Hematopoietic multipotent progenitor cell treated with erythropoietin and hydrocortisone succinate and interleukin-3 and kit ligand, for 4 days (in vitro differentiated cells): ENCODE data around the gene ANAPC5.
"Not testable (repeated sequence)": the region's sequence is repeated elsewhere in the genome, so short reads cannot be mapped to it uniquely, and the experiment has no call there.

Source experiments
- DNase-seq: peaks from one replicate; pipeline ENCODE4 v3.0.0-alpha.2; 2015

Gene ANAPC5

DNA sequence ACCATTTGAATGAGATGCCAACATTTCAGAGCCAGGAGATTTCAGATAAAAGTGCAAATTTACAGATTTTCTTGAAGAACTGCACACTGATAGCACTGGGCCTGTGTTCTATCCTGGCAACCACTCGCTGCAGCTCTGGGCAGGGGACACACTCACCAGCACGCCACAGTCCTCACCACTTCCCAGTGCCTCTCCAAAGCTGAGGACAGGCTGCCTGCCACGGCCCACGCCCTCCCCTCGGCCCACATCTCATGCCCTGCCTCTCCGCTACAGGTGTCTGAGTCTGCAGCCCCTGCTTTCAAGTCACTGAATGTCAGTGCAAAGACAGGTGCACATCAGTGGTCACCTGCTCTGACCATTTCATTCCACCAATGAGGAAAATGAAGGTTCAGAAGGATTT, 68.4 kb downstream of the ANAPC5 start:
- DNase-seq, result no peak

DNA sequence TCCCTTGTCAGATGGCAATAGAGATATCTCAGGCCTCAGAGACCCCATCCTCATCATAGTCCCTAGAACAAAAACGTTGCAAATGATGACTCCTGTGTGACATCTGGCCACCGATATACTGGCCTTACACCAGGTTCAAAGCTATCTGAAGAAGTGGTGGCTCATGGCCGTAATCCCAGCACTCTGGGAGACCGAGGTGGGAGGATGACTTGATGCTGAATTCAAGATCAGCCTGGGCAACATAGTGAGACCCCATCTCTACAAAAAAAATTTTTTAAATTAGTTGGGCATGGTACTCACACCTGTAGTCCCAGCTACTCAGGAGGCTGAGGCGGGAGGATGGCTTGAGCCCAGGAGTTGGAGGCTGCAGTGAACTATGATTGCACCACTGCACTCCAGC, 68.8 kb downstream of the ANAPC5 start:
- no peak for DNase-seq

DNA sequence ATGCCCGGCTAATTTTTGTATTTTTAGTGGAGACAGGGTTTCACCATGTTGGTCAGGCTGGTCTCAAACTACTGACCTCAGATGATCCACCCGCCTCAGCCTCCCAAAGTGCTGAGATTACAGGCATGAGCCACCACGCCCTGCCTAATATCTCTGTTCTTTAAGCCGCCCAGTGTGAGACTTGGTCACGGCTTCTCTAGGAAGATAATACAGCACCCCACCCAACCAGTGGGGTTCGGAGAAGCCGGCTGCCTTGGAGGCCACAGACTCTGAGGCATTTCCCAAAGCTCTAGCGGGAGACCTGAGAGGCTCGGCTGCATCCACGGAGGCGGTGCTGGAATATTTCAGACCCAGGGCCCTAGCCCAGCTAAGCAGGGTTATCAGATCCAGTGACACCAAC, 69.3 kb downstream of the ANAPC5 start:
- peak; percentile 86 for DNase-seq

- DNase-seq, result no peak
Observed at GRCh38 chr12:121282072-121282742, 70.0 kb downstream of the ANAPC5 start.

DNA sequence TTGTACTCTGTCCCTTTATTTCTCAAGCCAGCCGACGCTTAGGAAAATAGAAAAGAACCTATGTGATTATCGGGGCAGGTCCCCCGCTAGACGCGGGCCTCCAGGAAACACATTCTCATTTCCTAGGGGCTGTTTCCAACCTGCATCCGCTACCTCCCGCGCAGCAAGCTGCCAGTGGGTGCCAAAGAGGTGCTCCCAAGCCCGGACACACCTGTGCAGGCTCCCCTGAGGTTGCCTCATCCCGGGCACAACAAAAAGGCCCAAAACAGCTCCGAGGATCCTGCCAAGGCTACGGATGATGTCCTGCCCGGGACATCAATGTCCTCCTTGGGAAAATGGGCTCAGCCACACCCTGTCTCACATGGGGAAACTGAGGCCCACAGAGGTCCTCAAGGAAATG, 71.1 kb downstream of the ANAPC5 start:
- not testable (repeated sequence) for DNase-seq

- not testable (repeated sequence) for DNase-seq
Observed at GRCh38 chr12:121280531-121280930, 71.7 kb downstream of the ANAPC5 start.

GRCh38 chr12:121279507-121279915, 72.7 kb downstream of the ANAPC5 start:
- DNase-seq, result no peak

GRCh38 chr12:121279071-121279375, 73.2 kb downstream of the ANAPC5 start:
- no peak for DNase-seq

DNA sequence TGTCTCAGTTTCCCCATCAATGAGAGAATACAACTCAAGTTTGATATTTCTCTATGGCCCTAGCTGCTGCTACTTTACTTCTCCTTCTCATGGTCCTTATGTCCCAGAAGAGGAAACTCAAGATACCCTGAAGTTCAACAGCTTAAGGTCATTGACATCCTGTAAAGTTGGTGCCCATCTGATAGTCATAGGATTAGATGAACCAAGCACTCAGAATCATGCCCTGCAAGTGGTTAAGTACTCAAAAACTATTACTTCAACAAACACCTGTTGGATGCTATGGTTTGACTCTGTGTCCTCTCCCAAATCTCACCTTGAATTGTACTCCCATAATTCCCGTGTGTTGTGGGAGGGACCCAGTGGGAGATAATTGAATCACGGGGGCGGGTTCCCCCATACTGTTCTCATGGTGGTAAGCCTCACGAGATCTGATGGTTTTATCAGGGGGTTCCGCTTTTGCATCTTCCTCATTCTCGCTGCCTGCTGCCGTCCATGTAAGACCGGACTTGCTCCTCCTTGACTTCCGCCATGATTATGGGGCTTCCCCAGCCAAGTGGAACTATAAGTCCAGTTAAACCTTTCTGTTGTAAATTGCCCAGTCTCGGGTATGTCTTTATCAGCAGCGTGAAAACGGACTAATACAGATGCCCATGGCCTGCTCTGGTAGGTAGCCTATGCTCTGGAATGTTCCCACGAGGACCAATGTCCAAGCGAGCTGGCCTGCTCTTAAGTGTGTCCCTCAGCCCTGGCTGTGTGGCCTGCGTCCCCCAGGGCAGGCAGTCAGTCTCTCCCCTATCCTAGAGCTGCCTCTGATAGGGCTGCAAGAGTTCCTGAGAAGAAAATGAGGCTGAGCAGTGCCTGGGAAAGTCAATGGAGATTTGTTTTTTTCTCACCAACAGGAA, 73.8 kb downstream of the ANAPC5 start:
- peak; percentile 30 for DNase-seq

GRCh38 chr12:121277374-121277759, 74.8 kb downstream of the ANAPC5 start:
- DNase-seq, result no peak

DNA sequence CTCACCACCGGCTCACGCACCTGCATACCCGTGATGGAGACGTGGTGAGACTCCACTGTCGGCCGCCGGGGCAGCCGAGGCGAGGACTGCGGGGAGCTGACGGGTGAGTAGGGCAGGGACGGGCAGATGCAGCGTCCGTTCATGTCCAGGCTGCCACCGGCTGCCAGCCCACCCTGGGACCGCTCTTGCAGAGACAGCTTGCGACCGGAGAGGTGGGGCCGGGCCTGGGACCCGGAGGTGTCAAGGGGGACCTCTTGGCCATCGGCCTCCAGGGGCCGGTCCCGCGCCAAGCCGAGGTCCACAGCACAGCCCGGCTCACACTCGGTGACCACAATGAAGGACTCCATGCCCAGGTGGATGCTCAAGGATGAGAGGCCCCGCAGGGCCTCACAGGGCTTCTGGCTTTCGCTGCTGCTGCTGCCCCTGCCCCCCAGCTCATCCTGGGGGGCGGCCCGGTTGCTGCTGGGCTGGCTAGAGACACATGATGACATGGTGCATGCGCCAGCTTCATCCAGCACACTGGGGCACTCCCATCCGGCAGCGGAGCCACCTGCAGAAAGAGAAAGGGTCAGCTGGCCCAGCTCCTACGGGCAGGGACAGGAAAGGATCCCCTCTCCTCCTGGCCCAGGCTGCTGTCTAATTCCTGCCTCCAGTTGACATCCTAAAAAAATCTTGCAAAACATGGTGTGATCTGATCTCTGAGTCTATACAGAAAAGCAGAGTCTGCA, 78.0 kb downstream of the ANAPC5 start:
- DNase-seq, result no peak

DNA sequence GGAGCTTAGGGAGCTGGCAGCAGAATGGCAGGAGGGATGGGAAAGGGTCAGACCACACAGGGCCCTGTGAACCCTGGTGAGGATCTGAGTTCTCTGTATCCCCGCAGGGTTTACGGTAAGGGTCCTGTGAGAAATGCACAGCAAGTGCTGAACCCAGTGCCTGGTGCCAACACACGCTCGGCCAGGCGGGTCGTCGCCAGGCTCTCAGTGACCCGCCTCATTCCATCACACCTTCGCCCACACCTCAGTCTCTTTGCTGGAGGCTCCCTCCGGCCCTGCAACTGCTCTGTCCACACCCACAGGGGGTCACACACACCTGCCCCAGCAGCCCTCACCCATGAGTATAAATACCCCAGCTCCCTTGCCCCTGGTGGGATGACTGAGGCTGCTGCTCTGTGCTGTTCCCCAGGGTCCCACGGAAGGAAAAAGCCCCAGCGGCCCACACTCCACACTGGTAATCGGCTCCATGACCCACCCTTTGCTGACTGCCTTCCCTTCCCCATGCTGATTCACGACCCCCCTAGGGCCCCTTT, 78.8 kb downstream of the ANAPC5 start:
- no peak for DNase-seq

- no peak for DNase-seq
Observed at GRCh38 chr12:121267822-121268221, 84.4 kb downstream of the ANAPC5 start.

DNA sequence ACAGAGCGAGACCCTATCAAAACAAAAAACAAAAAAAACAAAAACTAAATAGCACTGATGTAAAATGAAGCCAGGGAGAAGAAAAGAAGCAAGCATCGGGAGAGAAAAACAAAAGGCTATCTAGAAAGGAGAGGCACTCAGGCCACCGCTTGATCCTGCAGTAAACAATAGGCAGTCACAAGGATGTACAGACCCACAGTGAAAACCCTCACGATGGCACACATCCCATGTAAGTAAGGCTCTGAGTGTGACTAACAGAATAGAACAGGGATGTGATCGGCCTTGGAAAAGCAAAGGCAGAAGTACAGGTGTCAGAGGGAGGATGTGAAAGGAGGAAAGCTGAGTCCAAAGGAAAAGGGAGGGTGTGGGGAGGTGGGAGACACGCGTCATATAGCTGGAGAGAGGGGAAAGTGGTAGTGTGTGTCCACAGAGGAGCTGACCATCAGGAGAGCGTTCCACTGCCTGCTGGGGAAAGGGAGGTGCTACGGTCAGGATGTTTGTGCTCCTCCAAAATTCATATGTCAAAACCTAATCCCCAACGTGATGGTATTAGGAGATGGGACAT, 87.2 kb downstream of the ANAPC5 start:
- no peak for DNase-seq

DNA sequence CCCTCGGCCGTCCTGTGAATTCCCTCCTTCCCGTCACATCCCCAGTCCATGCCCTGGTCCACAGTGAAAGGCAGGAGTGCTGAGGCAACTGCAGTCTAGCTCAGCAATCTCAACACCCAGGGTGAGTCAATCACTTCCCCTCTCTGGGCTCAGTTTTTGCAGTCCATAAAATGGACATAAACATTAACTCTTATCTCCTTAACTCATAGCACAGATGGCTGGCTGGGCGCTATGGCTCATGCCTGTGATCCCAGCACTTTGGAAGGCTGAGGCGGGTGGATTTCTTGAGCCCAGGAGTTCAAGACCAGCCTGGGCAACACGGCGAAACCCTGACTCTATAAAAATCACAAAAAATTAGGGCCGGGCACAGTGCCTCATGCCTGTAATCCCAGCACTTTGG, 88.1 kb downstream of the ANAPC5 start:
- DNase-seq, result no peak

GRCh38 chr12:121263206-121263935, 88.8 kb downstream of the ANAPC5 start:
- DNase-seq, result no peak

- DNase-seq, result no peak
Observed at GRCh38 chr12:121261398-121261797, 90.8 kb downstream of the ANAPC5 start.

DNA sequence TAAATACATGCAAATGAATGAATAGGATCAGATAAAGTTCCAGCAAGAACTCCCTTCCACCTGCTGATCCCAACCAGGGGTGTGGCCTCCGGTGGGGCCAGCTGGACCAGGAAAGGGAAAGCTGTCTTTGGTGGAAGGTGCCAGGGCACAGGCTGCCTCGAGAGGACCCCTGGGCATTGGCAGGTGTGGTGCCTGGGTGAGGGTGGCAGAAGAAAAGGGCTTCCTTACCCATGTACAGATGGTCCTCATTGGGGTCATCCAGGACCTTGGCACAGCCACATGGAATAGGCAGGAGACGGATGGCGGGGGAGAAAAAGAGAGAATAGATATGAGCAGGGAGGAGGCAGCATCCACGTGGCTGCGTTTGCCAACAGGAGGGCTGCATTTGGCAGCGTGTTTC, 92.1 kb downstream of the ANAPC5 start:
- no peak for DNase-seq

- no peak for DNase-seq
Observed at GRCh38 chr12:121259074-121259473, 93.1 kb downstream of the ANAPC5 start.
